Breast epithelium (tissue), 3 donors: ENCODE measurements around the gene SNAI3.

Experiments
- CTCF ChIP-seq, 3 donors: fragments of 450-650 bp; IDR thresholded peaks; one replicate each; pipeline ENCODE4 v1.5.1; 2016 to 2017; ENCODE audit warnings: antibody characterized with exemption in 3 of 3, mild to moderate bottlenecking in 3 of 3, moderate library complexity in 3 of 3
- POLR2A ChIP-seq: fragments of 450-650 bp; IDR thresholded peaks from one replicate; pipeline ENCODE4 v1.6.1; 2016; ENCODE audit warnings: antibody characterized with exemption, mild to moderate bottlenecking, moderate library complexity

- no peak for TF ChIP-seq POLR2A
- no peak for TF ChIP-seq CTCF (IDR thresholded peaks at IDR 0.05)
Observed at GRCh38 chr16:88659160-88659559, 27.1 kb downstream of the SNAI3 start.
